Measurements from ENCODE around the gene LYPLA2. TPM values are rescaled to one million over a fixed set of nuclear protein-coding genes. Genes with fewer than 3 reads are reported as not detected.

Gene LYPLA2
- total and polyA plus RNA-seq, 2 of the 8 experiments (the other 6 are each of a cell fraction or from before 2014, with no cell fraction given) = 138 to 211 TPM

GRCh38 chr1:23742670-23743286 is 48.2 kb upstream of the LYPLA2 start (continued):
- no peak for TF ChIP-seq CHD7 (IDR thresholded peaks at IDR 0.05; ENCODE audit: insufficient replicate concordance, low read length)
- no peak for TF ChIP-seq RAD21 (IDR thresholded peaks at IDR 0.05 in 1 of 2, conservative IDR thresholded peaks at IDR 0.05 in 1 of 2; ENCODE audit: low read depth in 2 of 2, low read length in 2 of 2)
- no peak for TF ChIP-seq HDAC2 (IDR thresholded peaks at IDR 0.05; ENCODE audit: borderline replicate concordance in 1 of 2, low read depth in 2 of 2, low read length in 2 of 2)
- no peak for TF ChIP-seq SIX5 (IDR thresholded peaks at IDR 0.05; ENCODE audit: low read depth, low read length)
- TF ChIP-seq TEAD4 (IDR thresholded peaks at IDR 0.05; ENCODE audit: low read depth, low read length) = no peak
- no peak for TF ChIP-seq BCL11A (IDR thresholded peaks at IDR 0.05; ENCODE audit: low read depth in 2 of 2, low read length in 2 of 2)
- peak; percentile 11; the same call in 1 of the 2 replicates for TF ChIP-seq EGR1 (IDR thresholded peaks at IDR 0.05; ENCODE audit: borderline replicate concordance, low read depth, low read length)
- TF ChIP-seq CBX8 (IDR thresholded peaks at IDR 0.05; ENCODE audit: borderline replicate concordance, low read depth, low read length) = no peak
- TF ChIP-seq YY1 (IDR thresholded peaks at IDR 0.05; ENCODE audit: low read depth, low read length) = no peak
- no peak for TF ChIP-seq E2F6 (IDR thresholded peaks at IDR 0.05)

All from H1 (cell line).